HepG2 (cell line): ENCODE data around the gene SNRPD3. TPM values are rescaled to one million over a fixed set of nuclear protein-coding genes. Genes with fewer than 3 reads are reported as not detected.
A peak's percentile ranks its signal among the peaks of the same experiment; 100 is the strongest.

Experiments
- AGO1 ChIP-seq: fragments of 200-400 bp; formaldehyde crosslinking; IDR thresholded peaks from 2 replicates; pipeline ENCODE4 v1.6.1; 2017; ENCODE audit warnings: mild to moderate bottlenecking, low read depth, low read length, moderate library complexity; ENCODE audit not compliant: poor library complexity, severe bottlenecking
- ARNT2 ChIP-seq: sonication (generic); formaldehyde crosslinking; IDR thresholded peaks from 2 replicates; pipeline ENCODE4 v1.8.0; 2022; ENCODE audit warnings: mild to moderate bottlenecking, low read depth, missing genetic modification reagents, moderate library complexity
- BRF2 ChIP-seq: sonication (generic); formaldehyde crosslinking; IDR thresholded peaks from 2 replicates; pipeline ENCODE4 v1.8.1; 2022; ENCODE audit warnings: mild to moderate bottlenecking, missing genetic modification reagents
- HBP1 ChIP-seq: IDR thresholded peaks from 2 replicates; pipeline ENCODE4 v1.6.1; 2016; ENCODE audit warnings: low read depth, control low read depth
- HIVEP1 ChIP-seq: sonication (generic); formaldehyde crosslinking; IDR thresholded peaks from 2 replicates; pipeline ENCODE4 v1.4.0; 2020; ENCODE audit warnings: mild to moderate bottlenecking, missing genetic modification reagents
- KAT8 ChIP-seq: IDR thresholded peaks from 2 replicates; pipeline ENCODE4 v1.6.1; 2016; ENCODE audit warnings: missing genetic modification reagents, missing compliant biosample characterization
- KMT2A ChIP-seq: sonication (generic); formaldehyde crosslinking; IDR thresholded peaks from 2 replicates; pipeline ENCODE4 v1.4.0; 2020; ENCODE audit warnings: missing genetic modification reagents
- MATR3 ChIP-seq: sonication (generic); formaldehyde crosslinking; IDR thresholded peaks from 2 replicates; pipeline ENCODE4 v1.4.0; 2020; ENCODE audit warnings: missing genetic modification reagents
- MIXL1 ChIP-seq: IDR thresholded peaks from 2 replicates; pipeline ENCODE4 v1.6.1; 2016
- MYC ChIP-seq: sonication (generic); formaldehyde crosslinking; IDR thresholded peaks from 2 replicates; pipeline ENCODE4 v1.9.0; 2021; ENCODE audit warnings: missing genetic modification reagents, borderline replicate concordance
- NPAS2 ChIP-seq: sonication (generic); formaldehyde crosslinking; IDR thresholded peaks from 2 replicates; pipeline ENCODE4 v1.8.0; 2022; ENCODE audit warnings: mild to moderate bottlenecking, missing genetic modification reagents, borderline replicate concordance
- PTBP1 ChIP-seq: fragments of 200-400 bp; formaldehyde crosslinking; IDR thresholded peaks from 2 replicates; pipeline ENCODE4 v1.6.1; 2018; ENCODE audit warnings: low read length, low read depth; ENCODE audit not compliant: poor library complexity, severe bottlenecking
- SOX13 ChIP-seq, 3 experiments: fragments of 450-650 bp in 1 of 3; sonication (generic) in 1 of 3; formaldehyde crosslinking in 1 of 3; IDR thresholded peaks in 2 of 3; conservative IDR thresholded peaks in 1 of 3; 2 replicates each; pipeline versions ENCODE4 v1.5.0 to v1.6.1; 2016 to 2020; ENCODE audit warnings: antibody characterized with exemption in 1 of 3, mild to moderate bottlenecking in 1 of 3, missing compliant biosample characterization in 1 of 3, missing genetic modification reagents in 1 of 3, moderate library complexity in 1 of 3
- TOE1 ChIP-seq: sonication (generic); formaldehyde crosslinking; IDR thresholded peaks from 2 replicates; pipeline ENCODE4 v1.4.0; 2020; ENCODE audit warnings: mild to moderate bottlenecking, missing genetic modification reagents
- ZIK1 ChIP-seq: sonication (generic); formaldehyde crosslinking; IDR thresholded peaks from 2 replicates; pipeline ENCODE4 v1.5.0; 2020; ENCODE audit warnings: mild to moderate bottlenecking, low read depth, missing genetic modification reagents, borderline replicate concordance
- ZNF264 ChIP-seq: sonication (generic); formaldehyde crosslinking; IDR thresholded peaks from 2 replicates; pipeline ENCODE4 v1.4.0; 2020; ENCODE audit warnings: missing genetic modification reagents
- ZNF331 ChIP-seq: sonication (generic); formaldehyde crosslinking; IDR thresholded peaks from 2 replicates; pipeline ENCODE4 v1.4.0; 2020; ENCODE audit warnings: missing genetic modification reagents
- ZNF503 ChIP-seq: sonication (generic); formaldehyde crosslinking; IDR thresholded peaks from 2 replicates; pipeline ENCODE4 v1.4.0; 2020; ENCODE audit warnings: missing genetic modification reagents
- ZNF569 ChIP-seq: sonication (generic); formaldehyde crosslinking; IDR thresholded peaks from 2 replicates; pipeline ENCODE4 v1.5.0; 2020; ENCODE audit warnings: mild to moderate bottlenecking, missing genetic modification reagents, moderate library complexity, borderline replicate concordance
- ZNF616 ChIP-seq: sonication (generic); formaldehyde crosslinking; IDR thresholded peaks from 2 replicates; pipeline ENCODE4 v1.5.0; 2020; ENCODE audit warnings: low read depth, mild to moderate bottlenecking, missing genetic modification reagents
- ZNF839 ChIP-seq: sonication (generic); formaldehyde crosslinking; IDR thresholded peaks from 2 replicates; pipeline ENCODE4 v1.4.0; 2020; ENCODE audit warnings: missing genetic modification reagents, mild to moderate bottlenecking, borderline replicate concordance
- ZNF883 ChIP-seq: sonication (generic); formaldehyde crosslinking; IDR thresholded peaks from 2 replicates; pipeline ENCODE4 v1.5.1; 2020; ENCODE audit warnings: mild to moderate bottlenecking, missing genetic modification reagents; ENCODE audit errors: not compliant biosample characterization
- ZNF891 ChIP-seq: sonication (generic); formaldehyde crosslinking; IDR thresholded peaks from 2 replicates; pipeline ENCODE4 v1.5.0; 2020; ENCODE audit warnings: mild to moderate bottlenecking, missing genetic modification reagents
- polyA plus RNA-seq, 8 experiments: library from polyadenylated mRNA; depleted of rRNA in 3 of 8; stranded (reverse) in 7 of 8; unstranded in 1 of 8; fragments of >200 nt; fragmentation: Illumina TruSeq in 4 of 8; extraction: Trizol in 4 of 8; gene quantifications; 2 replicates each; pipeline versions ENCODE4 v1.2.1 to v1.2.3, GENCODE V29; 2011 to 2016; ENCODE audit warnings: low read depth in 4 of 8, missing spikeins in 1 of 8, mixed read lengths in 1 of 8; ENCODE audit not compliant: insufficient read depth in 1 of 8
- total RNA-seq, 5 experiments: library from RNA; depleted of rRNA; stranded (reverse); fragments of >200 nt; fragmentation: Illumina TruSeq; extraction: Trizol; gene quantifications; 2 replicates each; pipeline ENCODE4 v1.2.3, GENCODE V29; 2016; ENCODE audit warnings: low read depth in 1 of 5

Gene SNRPD3
- total and polyA plus RNA-seq, 2 of the 13 experiments (the other 11 are each of a cell fraction or from before 2014, with no cell fraction given), result 110 to 209 TPM

GRCh38 chr22:24592851-24593558, 37.2 kb downstream of the SNRPD3 start, which contains the start of gene LRRC75B (continued):
- TF ChIP-seq ZNF503 (no peak), ZNF891 (CRISPR knock-in tag) (no peak; the same call in 1 of the 2 replicates), KAT8 (peak; percentile 46; the same call in 1 of the 2 replicates), AGO1 (no peak), HIVEP1 (CRISPR knock-in tag) (no peak), PTBP1 (no peak), ZNF839 (no peak), ARNT2 (CRISPR knock-in tag) (peak; percentile 40; the same call in 1 of the 2 replicates), ZNF264 (CRISPR knock-in tag) (peak; percentile 48), MYC (CRISPR knock-in tag) (peak; percentile 59; the same call in 1 of the 2 replicates), MIXL1 (no peak; the same call in 1 of the 2 replicates), KMT2A (CRISPR knock-in tag) (no peak), ZNF883 (CRISPR knock-in tag) (peak; percentile 28), ZIK1 (CRISPR knock-in tag) (no peak), MATR3 (CRISPR knock-in tag) (no peak), ZNF569 (CRISPR knock-in tag) (no peak), BRF2 (CRISPR knock-in tag) (peak; percentile 75; the same call in 1 of the 2 replicates), HBP1 (CRISPR knock-in tag) (peak; percentile 71; the same call in 1 of the 2 replicates), TOE1 (CRISPR knock-in tag) (no peak), ZNF331 (CRISPR knock-in tag) (peak; percentile 86), NPAS2 (CRISPR knock-in tag) (no peak), SOX13 (IDR thresholded peaks at IDR 0.05) (no peak), SOX13 (CRISPR knock-in tag; conservative IDR thresholded peaks at IDR 0.05 in 1 of 2, IDR thresholded peaks at IDR 0.05 in 1 of 2) (peak in 1 of 2 experiments; percentile 75; a peak in 2 of 4 replicates), ZNF616 (CRISPR knock-in tag) (no peak)
